ENCODE data around the gene SORCS1. TPM values are rescaled to one million over a fixed set of nuclear protein-coding genes. Genes with fewer than 3 reads are reported as not detected.

SORCS1 gene
- total RNA-seq, 4 donors from 2014 or later, result 1.2 to 11.8 (median 6.2) TPM

- 77 to 84% methylated on average over 3 of the region's 3 CpGs for WGBS, 2 donors
- Histone ChIP-seq H3K36me3 (no peaks in the 10 kb centered on the region), H3K27me3 (no peaks in the 10 kb centered on the region), H3K27ac (no peak overlapping the region), H3K9me3 (no peaks in the 10 kb centered on the region), H3K4me1 (peaks cover 0 to 5% of the 10 kb centered on the region in 2 donors), H3K4me3 (replicated peaks in 1 of 3) (no peak overlapping the region)
- no peak for TF ChIP-seq POLR2A (IDR thresholded peaks at IDR 0.05)
- TF ChIP-seq CTCF (IDR thresholded peaks at IDR 0.05), result no peak
- DNase-seq, result no peak
- intact Hi-C loops (cut with DNase I), result no loop called here
Observed at GRCh38 chr10:106967452-106967851, 197.1 kb downstream of the SORCS1 start.

GRCh38 chr10:106960812-106961211 is 203.7 kb downstream of the SORCS1 start:
- WGBS, 2 donors, result 92 to 100% methylated on average over 1 of the region's 1 CpG

GRCh38 chr10:106959521-106959920 is 205.0 kb downstream of the SORCS1 start:
- H3K4me1 ChIP-seq, result no peaks in the 10 kb centered on the region
- no peak overlapping the region for H3K4me3 ChIP-seq (replicated peaks in 1 of 3)
- no peak for DNase-seq
- no peak overlapping the region for H3K27ac ChIP-seq
- no peak for TF ChIP-seq POLR2A (IDR thresholded peaks at IDR 0.05)
- no peak for TF ChIP-seq CTCF (IDR thresholded peaks at IDR 0.05)
- no peaks in the 10 kb centered on the region for H3K27me3 ChIP-seq
- WGBS, 2 donors, result 58 to 60% methylated on average over 3 of the region's 3 CpGs
- intact Hi-C loops (cut with DNase I), result no loop called here
- H3K9me3 ChIP-seq, result no peaks in the 10 kb centered on the region
- H3K36me3 ChIP-seq, result no peaks in the 10 kb centered on the region

More at GRCh38 chr10:106960812-106961211, 203.7 kb downstream of the SORCS1 start:
- intact Hi-C loops (cut with DNase I), result no loop called here
- TF ChIP-seq POLR2A (IDR thresholded peaks at IDR 0.05) (no peak), CTCF (IDR thresholded peaks at IDR 0.05) (no peak)
- Histone ChIP-seq H3K9me3 (no peaks in the 10 kb centered on the region), H3K36me3 (no peaks in the 10 kb centered on the region), H3K27me3 (no peaks in the 10 kb centered on the region), H3K4me3 (replicated peaks in 1 of 3) (no peak overlapping the region), H3K27ac (no peak overlapping the region), H3K4me1 (no peaks in the 10 kb centered on the region)
- DNase-seq, result no peak

- Histone ChIP-seq H3K27ac (no peak overlapping the region), H3K36me3 (no peaks in the 10 kb centered on the region), H3K27me3 (no peaks in the 10 kb centered on the region), H3K9me3 (no peaks in the 10 kb centered on the region), H3K4me1 (no peaks in the 10 kb centered on the region), H3K4me3 (replicated peaks in 1 of 3) (no peak overlapping the region)
- DNase-seq, result peak in 1 of 2 donors; percentile 14
- intact Hi-C loops (cut with DNase I), result no loop called here
- WGBS, 2 donors, result 79 to 81% methylated on average over 11 of the region's 11 CpGs
- TF ChIP-seq CTCF (IDR thresholded peaks at IDR 0.05) (no peak), POLR2A (IDR thresholded peaks at IDR 0.05) (no peak)
Observed at GRCh38 chr10:106958589-106959361, 205.7 kb downstream of the SORCS1 start.

- Histone ChIP-seq H3K9me3 (no peaks in the 10 kb centered on the region), H3K4me3 (replicated peaks in 1 of 3) (no peak overlapping the region), H3K27ac (no peak overlapping the region), H3K4me1 (no peaks in the 10 kb centered on the region), H3K36me3 (no peaks in the 10 kb centered on the region), H3K27me3 (no peaks in the 10 kb centered on the region)
- 78 to 82% methylated on average over 12 of the region's 12 CpGs for WGBS, 2 donors
- no peak for DNase-seq
- intact Hi-C loops (cut with DNase I), result no loop called here
- no peak for TF ChIP-seq CTCF (IDR thresholded peaks at IDR 0.05)
- no peak for TF ChIP-seq POLR2A (IDR thresholded peaks at IDR 0.05)
Observed at GRCh38 chr10:106957823-106958588, 206.5 kb downstream of the SORCS1 start.

Data from thyroid gland (tissue), 4 donors.